K562 (cell line): ENCODE results near the gene DGKB. TPM values are rescaled to one million over a fixed set of nuclear protein-coding genes. Genes with fewer than 3 reads are reported as not detected.

Experiments
- AFF1 ChIP-seq, 2 experiments: fragments of 450-650 bp; IDR thresholded peaks; 2 replicates each; pipeline ENCODE4 v1.6.1; 2018; ENCODE audit warnings: mild to moderate bottlenecking in 2 of 2, low read depth in 1 of 2; ENCODE audit not compliant: partially characterized antibody in 2 of 2
- BRF1 ChIP-seq: IDR thresholded peaks from 3 replicates; pipeline ENCODE4 v1.6.1; 2011; ENCODE audit warnings: borderline replicate concordance, mild to moderate bottlenecking; ENCODE audit not compliant: insufficient read length; ENCODE audit errors: extremely low read depth
- DMBX1 ChIP-seq: fragments of 250-450 bp; sonication (Bioruptor Pico); IDR thresholded peaks from 2 replicates; pipeline ENCODE4 v1.8.0; 2022; ENCODE audit warnings: inconsistent platforms, mild to moderate bottlenecking, moderate library complexity, borderline replicate concordance
- E2F6 ChIP-seq, 2 experiments: IDR thresholded peaks; 2 replicates each; pipeline ENCODE4 v1.6.1; 2011; ENCODE audit warnings: borderline replicate concordance in 1 of 2, control low read depth in 1 of 2, low read depth in 1 of 2, low read length in 1 of 2, mild to moderate bottlenecking in 1 of 2, mixed read lengths in 1 of 2, moderate library complexity in 1 of 2; ENCODE audit not compliant: insufficient read depth in 1 of 2, insufficient read length in 1 of 2, poor library complexity in 1 of 2, severe bottlenecking in 1 of 2; ENCODE audit errors: extremely low read depth in 1 of 2
- KDM4B ChIP-seq, 2 experiments: fragments of 450-650 bp in 1 of 2; sonication (generic) in 1 of 2; IDR thresholded peaks; 2 replicates each; pipeline ENCODE4 v1.6.1; 2016 to 2017; ENCODE audit warnings: borderline replicate concordance in 2 of 2, antibody characterized with exemption in 1 of 2, low read depth in 1 of 2, mild to moderate bottlenecking in 1 of 2
- MAFF ChIP-seq: IDR thresholded peaks from 2 replicates; pipeline ENCODE4 v1.6.1; 2012; ENCODE audit warnings: low read length, improper control_type of control experiment
- MAFK ChIP-seq: IDR thresholded peaks from 2 replicates; pipeline ENCODE4 v1.6.1; 2011; ENCODE audit warnings: low read length, improper control_type of control experiment
- MTA1 ChIP-seq: fragments of 450-650 bp; IDR thresholded peaks from 2 replicates; pipeline ENCODE4 v1.6.1; 2017; ENCODE audit warnings: borderline replicate concordance
- MYBL2 ChIP-seq, 2 experiments: fragments of 450-650 bp in 1 of 2; sonication (generic) in 1 of 2; formaldehyde crosslinking in 1 of 2; IDR thresholded peaks; 2 replicates each; pipeline versions ENCODE4 v1.6.1 to v1.8.1; 2017 to 2022; ENCODE audit warnings: borderline replicate concordance in 1 of 2, inconsistent platforms in 1 of 2, low read depth in 1 of 2, mild to moderate bottlenecking in 1 of 2, missing genetic modification reagents in 1 of 2, moderate library complexity in 1 of 2
- NEUROD1 ChIP-seq: fragments of 150-350 bp; IDR thresholded peaks from 2 replicates; pipeline ENCODE4 v1.6.1; 2014; ENCODE audit warnings: borderline replicate concordance, low read length, low read depth; ENCODE audit not compliant: partially characterized antibody
- NFIC ChIP-seq: fragments of 450-650 bp; IDR thresholded peaks from 2 replicates; pipeline ENCODE4 v1.6.1; 2017; ENCODE audit warnings: mild to moderate bottlenecking, inconsistent platforms
- PTRF ChIP-seq: fragments of 450-650 bp; IDR thresholded peaks from 2 replicates; pipeline ENCODE4 v1.6.1; 2016; ENCODE audit warnings: mild to moderate bottlenecking, missing genetic modification characterization, missing compliant biosample characterization
- RBM25 ChIP-seq: fragments of 200-400 bp; formaldehyde crosslinking; IDR thresholded peaks from 2 replicates; pipeline ENCODE4 v1.6.1; 2018; ENCODE audit warnings: low read length, low read depth, moderate library complexity; ENCODE audit not compliant: severe bottlenecking
- TCF7 ChIP-seq: sonication (generic); IDR thresholded peaks from 2 replicates; pipeline ENCODE4 v1.6.1; 2016; ENCODE audit warnings: antibody characterized with exemption, borderline replicate concordance
- THRAP3 ChIP-seq: fragments of 450-650 bp; IDR thresholded peaks from 2 replicates; pipeline ENCODE4 v1.6.1; 2016; ENCODE audit warnings: mild to moderate bottlenecking, inconsistent platforms, borderline replicate concordance
- U2AF1 ChIP-seq: fragments of 200-400 bp; formaldehyde crosslinking; optimal IDR thresholded peaks from 2 replicates; pipeline ENCODE3; 2017; ENCODE audit warnings: mild to moderate bottlenecking, low read depth, low read length, moderate library complexity
- XRCC3 ChIP-seq: fragments of 450-650 bp; IDR thresholded peaks from 2 replicates; pipeline ENCODE4 v1.6.1; 2017; ENCODE audit warnings: mild to moderate bottlenecking, moderate library complexity
- ZNF316 ChIP-seq: fragments of 450-650 bp; IDR thresholded peaks from 2 replicates; pipeline ENCODE4 v1.6.1; 2016
- ZNF449 ChIP-seq: fragments of 250-450 bp; sonication (Bioruptor Pico); IDR thresholded peaks from 2 replicates; pipeline ENCODE4 v1.8.0; 2022; ENCODE audit warnings: moderate library complexity, mild to moderate bottlenecking, inconsistent platforms
- polyA plus RNA-seq, 8 experiments: library from polyadenylated mRNA; depleted of rRNA in 4 of 8; stranded (reverse) in 5 of 8; unstranded in 3 of 8; fragments of >200 nt; fragmentation: Nextera tagmentation in 2 of 8; fragmentation: Illumina TruSeq in 1 of 8; extraction: Ambion mirVana in 2 of 8; extraction: Trizol in 1 of 8; gene quantifications; 2 replicates each; pipeline versions ENCODE4 v1.2.1 to v1.2.3, GENCODE V29; 2011 to 2014; ENCODE audit warnings: inconsistent platforms in 1 of 8, missing spikeins in 1 of 8
- total RNA-seq, 7 experiments: library from RNA; depleted of rRNA in 6 of 7; stranded (reverse); fragments of >200 nt in 6 of 7; fragmentation: Illumina TruSeq in 2 of 7; extraction: Trizol in 2 of 7; gene quantifications; 2 replicates each; pipeline versions ENCODE4 v1.2.1 to v1.2.3, GENCODE V29; 2011 to 2021; ENCODE audit warnings: low replicate concordance in 1 of 7

The DGKB gene
- total and polyA plus RNA-seq, 9 of the 15 experiments (the other 6 are each of a cell fraction or from before 2014, with no cell fraction given): 0.01 TPM; not detected in 8

- TF ChIP-seq AFF1 (IDR thresholded peaks at IDR 0.05; ENCODE audit: low read depth in 1 of 2, partially characterized antibody in 2 of 2) (no peak), MYBL2 (IDR thresholded peaks at IDR 0.05; ENCODE audit: low read depth) (no peak), MYBL2 (CRISPR knock-in tag; IDR thresholded peaks at IDR 0.05; ENCODE audit: borderline replicate concordance) (no peak), NEUROD1 (no peak), NFIC (no peak), MAFK (peak; percentile 75; the same call in 1 of the 2 replicates), E2F6 (IDR thresholded peaks at IDR 0.05; ENCODE audit: borderline replicate concordance in 1 of 2, extremely low read depth in 1 of 2, insufficient read depth in 1 of 2, insufficient read length in 1 of 2, low read depth in 1 of 2, low read length in 1 of 2, poor library complexity in 1 of 2, severe bottlenecking in 1 of 2) (no peak), U2AF1 (no peak), THRAP3 (no peak), DMBX1 (no peak), BRF1 (no peak), ZNF316 (peak; percentile 88), RBM25 (no peak), KDM4B (IDR thresholded peaks at IDR 0.05; ENCODE audit: borderline replicate concordance in 2 of 2, low read depth in 1 of 2) (no peak), MTA1 (no peak), XRCC3 (no peak), ZNF449 (CRISPR knock-in tag) (no peak), MAFF (peak; percentile 64), PTRF (tag) (no peak), TCF7 (no peak)
Observed at GRCh38 chr7:14096159-14096558, 806.4 kb downstream of the DGKB start (continued).
